Ectodermal cell (in vitro differentiated cells): ENCODE measurements around the gene TGFB1.
"Not testable (repeated sequence)": the region's sequence is repeated elsewhere in the genome, so short reads cannot be mapped to it uniquely, and the experiment has no call there.

ENCODE experiments used
- H3K27ac ChIP-seq: 2 replicates; pipeline ENCODE4 v1.7.0; 2013; ENCODE audit warnings: mild to moderate bottlenecking, low read depth, low read length; ENCODE audit not compliant: insufficient read depth, poor library complexity, severe bottlenecking
- H3K27me3 ChIP-seq: 2 replicates; pipeline ENCODE4 v1.7.0; 2013; ENCODE audit warnings: mild to moderate bottlenecking, low read length; ENCODE audit not compliant: insufficient read depth, control insufficient read depth, poor library complexity, severe bottlenecking
- H3K36me3 ChIP-seq: one replicate; pipeline ENCODE4 v1.7.0; 2013; ENCODE audit warnings: low read length; ENCODE audit not compliant: control insufficient read depth, insufficient read depth
- H3K4me1 ChIP-seq: one replicate; pipeline ENCODE4 v1.7.0; 2013; ENCODE audit warnings: low read length; ENCODE audit not compliant: control insufficient read depth, insufficient read depth
- H3K4me3 ChIP-seq: 2 replicates; pipeline ENCODE4 v1.7.0; 2013; ENCODE audit warnings: low read depth, low read length, control low read depth; ENCODE audit not compliant: insufficient read depth
- H3K9me3 ChIP-seq: 2 replicates; pipeline ENCODE4 v1.7.0; 2013; ENCODE audit warnings: mild to moderate bottlenecking, low read length, moderate library complexity; ENCODE audit not compliant: control insufficient read depth
- WGBS, 2 experiments: methylation state at CpG; one replicate each; pipeline ENCODE4 v1.1.7; 2013; ENCODE audit warnings: missing lambda C conversion rate in 2 of 2; 5-methylcytosine and 5-hydroxymethylcytosine counted together

TGFB1 gene

DNA sequence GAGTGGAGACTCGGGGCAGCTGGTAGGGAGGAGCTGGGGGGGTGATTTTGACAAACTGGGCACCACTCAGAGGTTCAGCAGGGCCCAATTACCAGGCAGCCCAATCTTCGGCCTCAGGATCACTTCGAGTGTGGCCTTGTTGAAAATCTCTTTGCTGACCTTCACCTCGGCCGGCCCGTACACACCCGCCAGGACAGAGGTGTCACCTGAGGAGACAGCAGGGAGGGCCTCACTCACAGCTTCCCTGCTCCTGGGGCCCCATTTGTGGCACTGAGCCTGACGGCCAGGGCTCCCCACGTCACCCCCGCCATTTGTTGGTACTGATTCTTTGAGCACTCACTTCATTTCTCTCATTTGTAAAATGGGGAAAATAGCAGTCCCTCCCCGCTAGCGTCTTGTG lies 39.1 kb upstream of the TGFB1 start:
- H3K27me3 ChIP-seq = no peaks in the 10 kb centered on the region
- H3K9me3 ChIP-seq = no peaks in the 10 kb centered on the region
- no peak overlapping the region for H3K27ac ChIP-seq
- H3K4me3 ChIP-seq = no peak overlapping the region
- 94% methylated on average over 12 of the region's 12 CpGs for WGBS, 2 experiments
- H3K36me3 ChIP-seq = peaks cover 11% of the 10 kb centered on the region
- no peaks in the 10 kb centered on the region for H3K4me1 ChIP-seq

DNA sequence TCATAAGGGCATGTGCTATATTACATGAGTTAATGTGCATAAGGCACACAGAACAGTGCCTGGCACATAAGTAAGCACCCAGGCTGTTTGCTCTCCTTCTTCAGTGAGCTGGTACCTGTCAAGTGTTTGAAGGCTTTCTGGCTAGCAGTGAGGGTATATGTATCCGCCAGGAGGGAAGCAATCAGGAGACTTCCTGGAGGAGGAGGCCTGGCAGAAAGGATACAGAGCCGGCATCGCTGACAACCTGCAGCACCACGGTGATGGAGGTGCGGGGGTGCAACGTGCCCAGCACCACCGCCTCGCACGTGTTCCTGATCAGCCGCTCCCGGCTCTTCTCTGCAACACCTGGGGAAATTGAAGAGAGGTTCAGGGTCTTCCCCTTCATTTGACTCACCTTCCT lies 37.9 kb upstream of the TGFB1 start:
- Histone ChIP-seq H3K9me3 (no peaks in the 10 kb centered on the region), H3K27ac (no peak overlapping the region), H3K36me3 (peaks cover 11% of the 10 kb centered on the region), H3K27me3 (no peaks in the 10 kb centered on the region), H3K4me3 (no peak overlapping the region), H3K4me1 (no peaks in the 10 kb centered on the region)
- WGBS, 2 experiments = 92 to 94% methylated on average over 11 of the region's 11 CpGs

GRCh38 chr19:41386442-41386841 lies 32.7 kb upstream of the TGFB1 start:
- peaks cover 11% of the 10 kb centered on the region for H3K36me3 ChIP-seq
- no peaks in the 10 kb centered on the region for H3K27me3 ChIP-seq
- H3K4me3 ChIP-seq = no peak overlapping the region
- H3K9me3 ChIP-seq = no peaks in the 10 kb centered on the region
- no peaks in the 10 kb centered on the region for H3K4me1 ChIP-seq
- no peak overlapping the region for H3K27ac ChIP-seq
- WGBS, 2 experiments = 95% methylated on average over 13 of the region's 13 CpGs

- no peak overlapping the region for H3K27ac ChIP-seq
- H3K9me3 ChIP-seq = no peaks in the 10 kb centered on the region
- no peaks in the 10 kb centered on the region for H3K4me1 ChIP-seq
- WGBS, 2 experiments = 85 to 93% methylated on average over 5 of the region's 5 CpGs
- no peaks in the 10 kb centered on the region for H3K27me3 ChIP-seq
- H3K4me3 ChIP-seq = no peak overlapping the region
- peaks cover under 1% of the 10 kb centered on the region for H3K36me3 ChIP-seq
These were observed 30.6 kb upstream of the TGFB1 start for GRCh38 chr19:41384351-41384750.

DNA sequence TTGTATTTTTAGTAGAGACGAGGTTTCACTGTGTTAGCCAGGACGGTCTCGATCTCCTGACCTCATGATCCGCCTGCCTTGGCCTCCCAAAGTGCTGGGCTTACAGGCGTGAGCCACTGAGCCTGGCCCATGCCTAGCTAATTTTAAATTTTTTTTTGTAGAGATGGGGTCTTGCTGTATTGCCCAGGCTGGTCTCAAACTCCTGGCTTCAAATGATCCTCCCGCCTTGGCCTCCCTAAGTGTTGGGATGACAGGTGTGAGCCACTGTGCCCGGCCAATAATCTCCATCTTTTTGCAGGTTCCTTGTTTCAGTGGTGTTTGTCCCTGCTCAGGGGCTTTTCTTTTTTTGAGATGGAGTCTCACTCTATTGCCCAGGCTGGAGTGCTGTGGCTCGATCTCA lies 27.8 kb upstream of the TGFB1 start:
- 92 to 95% methylated on average over 8 of the region's 8 CpGs for WGBS, 2 experiments
- not testable (repeated sequence) for H3K4me1 ChIP-seq, H3K27ac ChIP-seq, H3K4me3 ChIP-seq, H3K27me3 ChIP-seq, H3K36me3 ChIP-seq, H3K9me3 ChIP-seq

DNA sequence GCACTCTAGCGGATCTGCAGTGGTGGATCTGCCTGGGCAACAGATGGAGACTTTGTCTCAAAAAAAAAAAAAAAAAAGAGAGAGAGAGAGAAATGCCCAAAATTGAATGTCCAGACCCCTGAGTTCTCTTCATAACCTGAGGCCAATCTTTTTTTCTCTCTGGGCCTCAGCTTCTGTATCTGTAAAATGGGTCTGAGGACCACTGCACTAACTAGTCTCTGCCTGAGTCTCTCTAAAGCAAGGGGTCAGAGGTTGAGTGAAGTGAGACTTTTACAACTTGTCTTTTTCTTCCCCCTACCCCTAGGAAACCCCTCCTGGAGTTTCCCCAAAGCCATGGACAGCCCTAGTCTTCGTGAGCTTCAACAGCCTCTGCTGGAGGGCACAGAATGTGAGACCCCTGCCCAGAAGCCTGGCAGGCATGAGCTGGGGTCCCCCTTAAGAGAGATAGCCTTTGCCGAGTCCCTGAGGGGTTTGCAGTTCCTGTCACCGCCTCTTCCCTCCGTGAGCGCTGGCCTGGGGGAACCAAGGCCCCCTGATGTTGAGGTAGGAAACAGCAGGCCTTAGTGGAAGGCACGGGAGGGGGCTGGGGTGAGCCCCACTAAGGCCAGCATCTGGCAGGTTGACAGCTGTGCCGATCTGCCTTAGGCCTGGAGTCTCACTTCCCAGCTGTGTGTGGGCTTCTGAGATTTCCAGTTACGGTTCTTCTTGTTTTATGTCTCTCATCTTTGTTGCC lies 24.4 kb upstream of the TGFB1 start:
- Histone ChIP-seq H3K27ac (no peak overlapping the region), H3K36me3 (no peaks in the 10 kb centered on the region), H3K9me3 (no peaks in the 10 kb centered on the region), H3K27me3 (no peaks in the 10 kb centered on the region), H3K4me3 (no peak overlapping the region), H3K4me1 (peaks cover 4% of the 10 kb centered on the region)
- 46% methylated on average over 9 of the region's 9 CpGs for WGBS, 2 experiments

DNA sequence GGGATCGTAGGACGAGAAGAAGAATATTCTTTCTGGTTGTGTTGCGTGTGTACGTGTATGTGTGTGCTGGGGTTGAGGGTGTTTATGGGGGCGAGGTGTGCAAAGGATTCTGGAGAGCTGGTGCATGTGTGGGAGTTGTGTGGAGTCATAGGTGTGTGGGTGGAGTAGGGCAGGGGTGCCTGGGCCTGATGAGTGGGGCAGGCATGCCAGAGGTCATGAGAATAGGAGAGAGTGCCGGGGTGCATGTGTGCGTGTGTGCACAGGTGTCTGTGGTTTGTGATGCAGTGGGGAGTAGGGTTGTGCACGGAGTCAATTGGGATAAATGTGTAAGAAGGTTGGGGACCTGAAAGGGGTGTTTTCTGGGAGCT lies 23.3 kb upstream of the TGFB1 start:
- Histone ChIP-seq H3K36me3 (no peaks in the 10 kb centered on the region), H3K27ac (no peak overlapping the region), H3K27me3 (no peaks in the 10 kb centered on the region), H3K9me3 (no peaks in the 10 kb centered on the region), H3K4me3 (peak overlapping the region; percentile 56), H3K4me1 (peaks cover 4% of the 10 kb centered on the region)
- WGBS, 2 experiments = 57 to 65% methylated on average over 8 of the region's 8 CpGs

DNA sequence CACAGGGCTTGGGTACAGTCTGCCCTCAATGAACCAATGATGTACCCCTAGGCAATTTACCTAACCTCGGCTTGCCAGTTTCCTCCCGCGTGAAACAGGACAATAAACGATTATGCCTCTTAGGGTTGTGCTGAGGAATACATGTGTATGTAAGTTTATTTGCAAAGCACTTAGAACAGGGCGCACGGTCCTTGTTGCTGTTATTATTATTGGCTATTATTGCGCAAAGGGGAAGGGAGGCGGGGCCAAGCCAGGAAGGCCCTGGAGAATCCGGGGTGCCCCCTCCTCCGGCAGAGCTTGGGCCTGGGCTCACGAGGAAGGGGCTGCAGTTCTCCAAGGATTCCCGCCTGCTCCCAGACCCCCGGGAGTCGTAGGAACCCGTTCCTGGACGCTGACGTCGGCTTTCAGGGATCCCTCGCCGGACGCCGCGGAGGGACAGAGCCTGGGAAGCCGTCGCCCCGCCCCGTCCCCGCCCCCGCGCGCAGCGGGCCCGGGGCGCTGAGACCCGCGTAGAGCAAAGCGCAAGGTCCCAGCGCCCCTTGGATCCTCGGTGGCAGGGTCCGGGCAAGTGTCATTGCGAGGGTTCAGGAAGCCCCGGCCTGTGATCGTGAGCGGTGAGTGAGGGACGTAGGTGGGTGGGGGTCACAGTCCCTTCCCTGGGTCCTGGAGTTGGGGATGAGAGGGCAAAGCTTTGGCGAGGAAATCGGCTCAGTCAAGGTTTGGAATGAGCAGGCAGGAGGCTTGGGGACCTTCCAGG lies 22.7 kb upstream of the TGFB1 start, which contains the start of gene TMEM91:
TMEM91 (plus strand) TSS at position 293 of the 757 bp plus-strand sequence. CDS start 1,777 bp downstream, outside the sequence.
- Histone ChIP-seq H3K9me3 (no peaks in the 10 kb centered on the region), H3K27me3 (no peaks in the 10 kb centered on the region), H3K27ac (peak within 1 kb of the TSS; percentile 40), H3K4me1 (peaks cover 4% of the 10 kb centered on the region), H3K4me3 (peak within 1 kb of the TSS; percentile 56), H3K36me3 (no peaks in the 10 kb centered on the region)
- WGBS, 2 experiments = 2 to 3% methylated on average over 47 of the region's 47 CpGs

DNA sequence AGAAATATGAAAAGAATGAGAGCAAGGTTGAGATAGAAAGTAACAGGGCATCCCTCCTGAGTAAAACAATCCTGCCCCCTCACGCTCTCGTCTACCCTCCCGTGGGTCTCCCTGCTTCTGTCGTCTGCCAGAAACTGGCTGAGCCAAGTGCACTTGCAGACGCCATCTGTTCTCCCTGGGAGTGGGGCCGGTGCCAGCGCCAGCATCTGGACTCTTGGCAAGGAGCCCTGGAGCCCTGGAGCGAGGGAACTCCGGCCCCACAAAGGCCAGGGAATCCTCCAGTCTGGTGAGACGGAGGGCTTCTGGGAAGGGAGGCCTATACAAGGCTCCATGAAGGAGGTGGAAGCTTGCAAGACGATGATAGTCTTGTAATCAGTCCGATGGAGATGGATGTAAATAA lies 20.3 kb upstream of the TGFB1 start:
- Histone ChIP-seq H3K4me3 (no peak overlapping the region), H3K9me3 (no peaks in the 10 kb centered on the region), H3K36me3 (no peaks in the 10 kb centered on the region), H3K4me1 (peaks cover 4% of the 10 kb centered on the region), H3K27me3 (no peaks in the 10 kb centered on the region), H3K27ac (no peak overlapping the region)
- WGBS, 2 experiments = 88 to 93% methylated on average over 10 to 11 of the region's 12 CpGs

GRCh38 chr19:41372501-41372900 lies 18.8 kb upstream of the TGFB1 start:
- Histone ChIP-seq H3K36me3 (no peaks in the 10 kb centered on the region), H3K4me1 (peaks cover 4% of the 10 kb centered on the region), H3K9me3 (no peaks in the 10 kb centered on the region), H3K27me3 (no peaks in the 10 kb centered on the region), H3K27ac (no peak overlapping the region), H3K4me3 (no peak overlapping the region)
- WGBS, 2 experiments = 93 to 100% methylated on average over 1 to 2 of the region's 2 CpGs
